CMK (cell line): ENCODE data around the gene REELD1.

Experiments used
- DNase-seq: peaks from one replicate; pipeline ENCODE4 v3.0.0-alpha.2; 2010; ENCODE audit warnings: low read depth

REELD1 gene

DNA sequence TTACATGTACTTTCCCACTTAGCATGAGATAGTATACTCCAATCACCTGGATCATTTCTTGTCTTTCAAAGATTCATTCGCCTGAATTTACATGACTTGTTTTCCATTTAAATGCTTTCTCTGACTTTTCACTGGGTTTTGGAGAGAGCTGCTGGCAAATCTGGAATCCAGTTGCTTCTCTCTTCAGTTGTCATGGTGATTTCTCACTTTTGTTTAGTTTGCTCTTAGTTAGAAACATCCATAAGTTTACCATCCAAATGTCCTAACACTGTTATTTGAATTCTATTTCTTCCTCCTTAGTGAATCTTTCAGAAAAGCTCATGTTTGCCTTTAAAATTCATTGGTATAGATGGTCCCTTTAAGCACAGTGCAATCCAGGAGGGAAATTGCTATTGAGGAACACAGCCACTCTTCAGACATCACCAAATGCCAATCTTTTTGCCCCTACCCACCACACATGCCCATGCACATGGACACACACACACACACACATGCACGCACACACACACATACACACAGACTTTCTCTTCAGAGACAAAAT lies 51.7 kb downstream of the REELD1 start:
- no peak for DNase-seq

DNA sequence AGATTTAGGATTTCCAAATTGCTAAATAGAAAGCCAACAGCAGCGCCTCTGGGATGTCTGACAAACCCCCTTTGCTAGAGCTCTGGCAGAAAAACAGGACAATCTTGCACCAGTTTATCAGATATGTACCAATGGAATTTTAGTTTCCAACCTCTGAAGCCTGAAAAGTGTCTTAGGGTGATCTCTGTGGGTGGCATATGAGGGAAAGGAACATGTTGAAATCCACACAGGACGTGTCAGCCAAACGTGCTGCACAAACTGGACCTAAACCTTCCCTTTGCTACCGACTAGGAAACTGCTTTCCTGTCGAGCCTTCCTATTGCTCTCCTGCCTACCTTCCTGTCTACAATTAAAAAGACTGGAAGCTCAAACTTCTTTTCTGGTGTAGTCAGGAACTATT lies 53.5 kb downstream of the REELD1 start:
- DNase-seq: no peak

DNA sequence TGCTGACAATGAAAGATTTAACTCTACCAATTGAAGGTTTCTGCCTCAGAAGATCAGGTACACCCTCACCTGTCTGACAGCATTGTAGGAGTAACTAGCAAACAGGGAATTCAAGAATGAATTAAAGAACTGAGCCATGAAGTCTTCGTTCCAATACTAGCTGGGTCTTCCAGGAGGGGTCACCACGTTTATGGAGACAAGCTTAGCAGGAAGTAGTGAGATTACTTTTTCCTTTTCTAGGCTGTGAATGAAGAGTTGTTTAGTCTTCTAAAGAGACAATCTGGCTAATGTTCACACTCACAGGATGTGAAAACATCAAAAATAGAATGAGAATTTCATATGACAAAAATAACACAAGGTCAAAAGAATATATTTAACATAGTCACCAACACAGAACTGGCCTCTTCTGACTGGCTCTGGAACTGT lies 54.9 kb downstream of the REELD1 start:
- DNase-seq: no peak

DNA sequence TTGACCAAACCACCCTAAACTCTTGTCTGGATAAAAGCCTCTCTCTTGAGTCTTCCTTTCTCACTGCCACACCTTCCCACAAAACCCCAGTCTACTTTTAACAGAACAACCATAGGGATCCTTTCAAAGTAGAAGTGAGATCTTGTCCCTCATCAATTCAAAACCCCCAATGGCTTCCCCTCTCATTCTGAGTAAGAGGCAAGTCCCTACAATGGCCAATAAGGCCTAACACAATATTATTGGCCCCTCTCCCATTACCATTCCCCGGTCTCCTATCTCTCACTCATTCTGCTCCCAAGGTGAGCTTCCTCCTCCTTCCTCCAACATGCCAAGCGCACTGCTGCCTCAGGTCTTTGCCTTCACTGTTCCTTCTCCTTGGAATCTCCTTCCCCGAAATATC lies 57.1 kb downstream of the REELD1 start:
- DNase-seq: no peak

DNA sequence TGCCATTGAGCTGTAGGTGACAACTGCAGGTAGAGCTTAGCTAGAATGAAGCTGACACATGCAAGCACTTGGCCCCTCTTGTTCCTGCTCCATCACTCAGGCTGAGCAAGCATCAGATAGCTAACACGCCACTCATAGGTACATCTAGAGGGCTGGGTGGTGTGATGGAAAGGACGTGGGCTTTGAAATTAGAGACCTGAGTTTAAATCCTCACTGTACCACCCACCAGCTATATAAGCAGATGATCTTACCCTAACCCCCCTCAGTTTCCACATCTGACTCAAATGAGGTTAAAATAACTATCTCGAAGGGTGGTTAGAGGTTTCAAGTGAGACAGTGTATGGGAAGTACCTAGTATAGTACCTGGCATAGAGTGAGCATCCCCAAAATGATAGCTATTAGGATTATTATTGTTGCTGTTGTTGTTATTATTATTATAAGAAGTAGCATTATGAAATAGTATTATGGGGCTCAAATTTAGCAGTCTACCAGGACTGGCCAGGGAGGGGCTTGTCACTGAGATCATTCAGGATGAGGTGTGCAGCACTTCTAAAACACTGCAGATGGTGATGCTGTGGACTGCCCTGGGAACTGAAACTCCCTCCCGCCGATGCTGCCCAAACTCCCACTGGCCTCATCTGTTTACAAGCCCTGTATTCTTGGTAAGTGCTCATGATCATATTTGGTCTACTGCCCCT lies 59.0 kb downstream of the REELD1 start:
- no peak for DNase-seq

DNA sequence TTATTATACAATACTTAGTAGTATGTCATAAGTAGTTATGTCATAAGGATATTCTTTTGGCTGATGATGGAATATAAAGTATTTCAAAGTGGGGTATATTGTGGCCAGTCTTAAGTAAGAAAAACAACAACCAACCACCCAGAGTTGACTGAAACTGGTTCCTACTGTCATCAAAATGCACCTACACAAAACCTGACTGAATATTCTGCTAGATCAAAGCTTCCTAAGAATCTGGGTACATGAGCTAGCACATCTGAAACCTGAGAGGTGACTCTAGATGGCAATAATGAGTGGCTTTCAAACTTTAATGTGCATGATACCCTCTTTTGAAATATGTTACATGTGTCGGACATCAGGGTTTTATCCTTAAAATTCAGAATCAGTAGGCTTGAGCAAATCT lies 60.4 kb downstream of the REELD1 start:
- DNase-seq: no peak

DNA sequence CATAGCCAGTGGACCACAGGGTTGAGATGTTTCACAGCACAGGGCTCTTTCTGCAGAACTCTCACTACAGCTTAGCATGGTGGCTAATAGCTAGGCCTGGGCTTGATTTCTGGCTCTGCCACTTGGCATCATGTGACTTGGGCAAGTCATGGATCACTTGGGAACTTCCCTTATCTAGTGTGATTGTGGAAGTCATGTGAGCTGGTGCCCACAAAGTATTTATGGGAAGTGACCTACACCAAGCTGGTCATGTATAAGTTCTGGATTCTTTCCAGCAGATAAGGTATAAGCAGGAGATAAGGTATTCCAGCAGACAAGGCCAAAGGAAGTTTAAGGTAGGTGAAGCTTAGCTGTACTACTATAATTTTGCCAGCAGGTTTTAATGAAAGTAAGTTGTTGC lies 61.0 kb downstream of the REELD1 start:
- peak; percentile 57 for DNase-seq

DNA sequence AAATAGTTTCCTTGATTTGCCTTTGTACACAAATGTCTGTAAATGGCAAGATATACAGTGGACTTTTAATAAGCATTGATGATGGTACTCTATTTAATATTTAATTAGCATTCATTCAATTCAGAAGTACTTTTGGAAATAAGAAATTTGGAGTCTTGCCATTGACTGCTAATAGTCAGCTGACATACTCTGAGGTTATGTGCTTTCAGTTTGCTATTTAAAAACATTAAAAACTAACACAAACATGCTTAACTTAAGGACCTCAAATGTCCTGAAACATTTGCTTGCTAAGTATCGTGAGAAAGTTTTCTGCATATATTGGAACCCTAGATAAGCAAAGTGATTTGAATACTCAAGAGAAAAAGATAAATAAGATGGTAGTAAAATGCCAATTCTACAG lies 64.6 kb downstream of the REELD1 start:
- DNase-seq: no peak
